ENCODE results near the gene PLCB1.
"Not testable (repeated sequence)": the region's sequence is repeated elsewhere in the genome, so short reads cannot be mapped to it uniquely, and the experiment has no call there.

PLCB1 gene

GRCh38 chr20:8542110-8542486, 410.0 kb downstream of the PLCB1 start:
- DNase-seq (ENCODE audit: low read depth in 2 of 2): no peak

- no peak for DNase-seq (ENCODE audit: low read depth in 2 of 2)
Observed at GRCh38 chr20:8545212-8545611, 413.1 kb downstream of the PLCB1 start.

GRCh38 chr20:8547035-8547650, 415.1 kb downstream of the PLCB1 start:
- no peak for DNase-seq (ENCODE audit: low read depth in 2 of 2)

GRCh38 chr20:8547968-8548588, 416.0 kb downstream of the PLCB1 start:
- DNase-seq (ENCODE audit: low read depth in 2 of 2): no peak

GRCh38 chr20:8549192-8549591, 417.1 kb downstream of the PLCB1 start:
- DNase-seq (ENCODE audit: low read depth in 2 of 2): no peak

GRCh38 chr20:8557711-8558110, 425.6 kb downstream of the PLCB1 start:
- DNase-seq (ENCODE audit: low read depth in 2 of 2): no peak

GRCh38 chr20:8562356-8562755, 430.3 kb downstream of the PLCB1 start:
- DNase-seq (ENCODE audit: low read depth in 2 of 2): no peak

GRCh38 chr20:8568075-8568474, 436.0 kb downstream of the PLCB1 start:
- DNase-seq (ENCODE audit: low read depth in 2 of 2): no peak

GRCh38 chr20:8569766-8570165, 437.7 kb downstream of the PLCB1 start:
- no peak for DNase-seq (ENCODE audit: low read depth in 2 of 2)

- DNase-seq (ENCODE audit: low read depth in 2 of 2): no peak
Observed at GRCh38 chr20:8571611-8572010, 439.5 kb downstream of the PLCB1 start.

- no peak for DNase-seq (ENCODE audit: low read depth in 2 of 2)
Observed at GRCh38 chr20:8573686-8574085, 441.6 kb downstream of the PLCB1 start.

- DNase-seq (ENCODE audit: low read depth in 2 of 2): no peak
Observed at GRCh38 chr20:8575114-8575513, 443.0 kb downstream of the PLCB1 start.

GRCh38 chr20:8578161-8578865, 446.2 kb downstream of the PLCB1 start:
- DNase-seq (ENCODE audit: low read depth in 2 of 2): no peak

GRCh38 chr20:8579035-8579434, 447.0 kb downstream of the PLCB1 start:
- DNase-seq (ENCODE audit: low read depth in 2 of 2): no peak

- no peak for DNase-seq (ENCODE audit: low read depth in 2 of 2)
Observed at GRCh38 chr20:8581446-8582183, 449.5 kb downstream of the PLCB1 start.

- no peak for DNase-seq (ENCODE audit: low read depth in 2 of 2)
Observed at GRCh38 chr20:8583012-8583565, 451.0 kb downstream of the PLCB1 start.

GRCh38 chr20:8583566-8584043, 451.5 kb downstream of the PLCB1 start:
- no peak for DNase-seq (ENCODE audit: low read depth in 2 of 2)

GRCh38 chr20:8587251-8587650, 455.2 kb downstream of the PLCB1 start:
- no peak for DNase-seq (ENCODE audit: low read depth in 2 of 2)

GRCh38 chr20:8587810-8588209, 455.7 kb downstream of the PLCB1 start:
- DNase-seq (ENCODE audit: low read depth in 2 of 2): no peak

- no peak for DNase-seq (ENCODE audit: low read depth in 2 of 2)
Observed at GRCh38 chr20:8589956-8590355, 457.9 kb downstream of the PLCB1 start.

- not testable (repeated sequence) for DNase-seq (ENCODE audit: low read depth in 2 of 2)
Observed at GRCh38 chr20:8600910-8601541, 469.0 kb downstream of the PLCB1 start.

GRCh38 chr20:8601542-8601912, 469.5 kb downstream of the PLCB1 start:
- no peak for DNase-seq (ENCODE audit: low read depth in 2 of 2)

All from stimulated activated CD8-positive, alpha-beta memory T cell treated with anti-CD3 and anti-CD28 coated beads, Interleukin-2, amount 100 ng/mL, for 48 hours (primary cell).